Measurements from ENCODE around the gene ARAP2.

The ARAP2 gene

DNA sequence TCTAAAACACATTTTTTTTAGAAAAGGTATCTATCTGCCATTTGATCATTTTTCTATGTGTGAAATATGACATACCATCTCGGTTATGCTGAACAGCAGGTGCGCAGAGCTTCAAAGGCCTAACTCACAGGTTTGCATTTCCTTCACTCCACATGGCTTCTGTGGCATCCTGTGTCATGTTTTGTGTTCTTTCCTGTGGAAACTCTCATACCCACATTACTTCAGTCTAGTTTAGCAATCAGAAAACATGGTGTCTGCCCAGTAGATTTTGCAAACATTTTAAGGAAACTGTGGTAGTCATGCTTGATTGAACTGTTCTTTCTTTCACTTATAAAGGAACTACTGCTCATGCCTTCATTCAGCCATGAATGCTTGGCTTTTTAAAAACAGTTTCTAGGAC, 11.3 kb upstream of the ARAP2 start:
- no peak for TF ChIP-seq CTCF (conservative IDR thresholded peaks at IDR 0.05; ENCODE audit: low read length)
- peak overlapping the region; percentile 58 for H3K9ac ChIP-seq (ENCODE audit: low read depth, low read length, poor library complexity, severe bottlenecking)
- H3K9me2 ChIP-seq (replicated peaks; ENCODE audit: low read depth, low read length) = no peaks in the 10 kb centered on the region
- no peaks in the 10 kb centered on the region for H3K36me3 ChIP-seq (ENCODE audit: insufficient read depth, low read length)
- no peaks in the 10 kb centered on the region; the same call in 1 of the 2 replicates for H3F3A ChIP-seq (ENCODE audit: low read depth)
- no peaks in the 10 kb centered on the region for H3K27me3 ChIP-seq (ENCODE audit: insufficient read depth, low read length, poor library complexity, severe bottlenecking)
- H2AFZ ChIP-seq (ENCODE audit: low read length) = peak overlapping the region; percentile 84
- H3K4me3 ChIP-seq (ENCODE audit: low read length, poor library complexity, severe bottlenecking) = peak overlapping the region; percentile 45
- H3K4me2 ChIP-seq (ENCODE audit: low read depth, low read length, poor library complexity, severe bottlenecking) = peak overlapping the region; percentile 58
- H3K9me3 ChIP-seq (ENCODE audit: insufficient read depth, low read depth, low read length) = no peaks in the 10 kb centered on the region
- H3K79me2 ChIP-seq (ENCODE audit: insufficient read depth, low read length) = no peaks in the 10 kb centered on the region
- no peaks in the 10 kb centered on the region for H4K20me1 ChIP-seq (ENCODE audit: insufficient read depth, low read length, poor library complexity, severe bottlenecking)
- H3K4me1 ChIP-seq (ENCODE audit: insufficient read depth, low read length, poor library complexity, severe bottlenecking) = peaks cover 48% of the 10 kb centered on the region

GRCh38 chr4:36254371-36254770, 10.1 kb upstream of the ARAP2 start:
- H3K9me2 ChIP-seq (replicated peaks; ENCODE audit: low read depth, low read length) = no peaks in the 10 kb centered on the region
- no peaks in the 10 kb centered on the region for H3K27me3 ChIP-seq (ENCODE audit: insufficient read depth, low read length, poor library complexity, severe bottlenecking)
- no peaks in the 10 kb centered on the region for H4K20me1 ChIP-seq (ENCODE audit: insufficient read depth, low read length, poor library complexity, severe bottlenecking)
- no peak overlapping the region for H3K4me3 ChIP-seq (ENCODE audit: low read length, poor library complexity, severe bottlenecking)
- TF ChIP-seq CTCF (conservative IDR thresholded peaks at IDR 0.05; ENCODE audit: low read length) (no peak), EZH2phosphoT487 (IDR thresholded peaks at IDR 0.05; ENCODE audit: borderline replicate concordance) (no peak)
- H2AFZ ChIP-seq (ENCODE audit: low read length) = 0 out of 2 replicates have a peak overlapping the region, but pooled peaks have one; percentile 38
- no peaks in the 10 kb centered on the region for H3K9me3 ChIP-seq (ENCODE audit: insufficient read depth, low read depth, low read length)
- no peak overlapping the region for H3K9ac ChIP-seq (ENCODE audit: low read depth, low read length, poor library complexity, severe bottlenecking)
- H3K36me3 ChIP-seq (ENCODE audit: insufficient read depth, low read length) = no peaks in the 10 kb centered on the region
- H3K4me2 ChIP-seq (ENCODE audit: low read depth, low read length, poor library complexity, severe bottlenecking) = no peak overlapping the region
- no peaks in the 10 kb centered on the region for H3K79me2 ChIP-seq (ENCODE audit: insufficient read depth, low read length)
- no peaks in the 10 kb centered on the region; the same call in 1 of the 2 replicates for H3F3A ChIP-seq (ENCODE audit: low read depth)
- H3K4me1 ChIP-seq (ENCODE audit: insufficient read depth, low read length, poor library complexity, severe bottlenecking) = peaks cover 48% of the 10 kb centered on the region

- Histone ChIP-seq H3K27me3 (ENCODE audit: insufficient read depth, low read length, poor library complexity, severe bottlenecking) (no peaks in the 10 kb centered on the region), H3K4me3 (ENCODE audit: low read length, poor library complexity, severe bottlenecking) (no peak overlapping the region)
Measured at GRCh38 chr4:36251983-36252382, 7.7 kb upstream of the ARAP2 start.

More at GRCh38 chr4:36251983-36252382, 7.7 kb upstream of the ARAP2 start:
- TF ChIP-seq EZH2phosphoT487 (IDR thresholded peaks at IDR 0.05; ENCODE audit: borderline replicate concordance) (no peak), CTCF (conservative IDR thresholded peaks at IDR 0.05; ENCODE audit: low read length) (no peak)
- H3K4me2 ChIP-seq (ENCODE audit: low read depth, low read length, poor library complexity, severe bottlenecking) = no peak overlapping the region
- H2AFZ ChIP-seq (ENCODE audit: low read length) = no peak overlapping the region
- H3K9ac ChIP-seq (ENCODE audit: low read depth, low read length, poor library complexity, severe bottlenecking) = no peak overlapping the region
- no peaks in the 10 kb centered on the region for H3K9me2 ChIP-seq (replicated peaks; ENCODE audit: low read depth, low read length)
- H3K4me1 ChIP-seq (ENCODE audit: insufficient read depth, low read length, poor library complexity, severe bottlenecking) = peaks cover 48% of the 10 kb centered on the region
- H3F3A ChIP-seq (ENCODE audit: low read depth) = no peaks in the 10 kb centered on the region; the same call in 1 of the 2 replicates
- H3K79me2 ChIP-seq (ENCODE audit: insufficient read depth, low read length) = no peaks in the 10 kb centered on the region
- H3K36me3 ChIP-seq (ENCODE audit: insufficient read depth, low read length) = no peaks in the 10 kb centered on the region
- no peaks in the 10 kb centered on the region for H3K9me3 ChIP-seq (ENCODE audit: insufficient read depth, low read depth, low read length)
- no peaks in the 10 kb centered on the region for H4K20me1 ChIP-seq (ENCODE audit: insufficient read depth, low read length, poor library complexity, severe bottlenecking)

All from Loucy (cell line).